DOHH2 (cell line): ENCODE data around the gene NGEF.

Experiments used
- H3F3A ChIP-seq: fragments of 200-600 bp; sonication (generic), shearing (Covaris generic); 2 replicates; pipeline ENCODE4 v1.6.0; 2016; ENCODE audit warnings: antibody characterized with exemption, mild to moderate bottlenecking; ENCODE audit not compliant: control insufficient read depth, insufficient read depth
- H3K27ac ChIP-seq: fragments of 200-600 bp; sonication (generic); 2 replicates; pipeline ENCODE4 v1.5.1; 2014; ENCODE audit warnings: low read depth, mild to moderate bottlenecking, low read length, moderate library complexity
- H3K27me3 ChIP-seq: fragments of 200-600 bp; sonication (generic); 2 replicates; pipeline ENCODE4 v1.6.1; 2014; ENCODE audit warnings: mild to moderate bottlenecking, low read length, mixed read lengths; ENCODE audit not compliant: control insufficient read depth
- H3K36me3 ChIP-seq: fragments of 200-600 bp; sonication (generic); 2 replicates; pipeline ENCODE4 v1.6.1; 2014; ENCODE audit warnings: mild to moderate bottlenecking, low read length, moderate library complexity, mixed read lengths; ENCODE audit not compliant: control insufficient read depth
- H3K4me1 ChIP-seq: fragments of 200-600 bp; sonication (generic); 2 replicates; pipeline ENCODE4 v1.6.1; 2014; ENCODE audit warnings: mild to moderate bottlenecking, low read length, mixed read lengths; ENCODE audit not compliant: control insufficient read depth
- H3K4me2 ChIP-seq: fragments of 200-600 bp; sonication (generic); 2 replicates; pipeline ENCODE4 v1.6.0; 2014; ENCODE audit warnings: mild to moderate bottlenecking, low read length, moderate library complexity
- H3K4me3 ChIP-seq: fragments of 200-600 bp; sonication (generic); 2 replicates; pipeline ENCODE4 v1.5.1; 2014; ENCODE audit warnings: mild to moderate bottlenecking, low read length, mixed read lengths
- H3K79me2 ChIP-seq: fragments of 200-600 bp; sonication (generic); 2 replicates; pipeline ENCODE4 v1.6.1; 2014; ENCODE audit warnings: mild to moderate bottlenecking, low read length, mixed read lengths; ENCODE audit not compliant: control insufficient read depth
- H3K9me2 ChIP-seq: fragments of 200-600 bp; sonication (generic); replicated peaks from 2 replicates; pipeline ENCODE4 v1.6.1; 2014; ENCODE audit warnings: mild to moderate bottlenecking, low read length, mixed read lengths; ENCODE audit not compliant: control insufficient read depth
- H3K9me3 ChIP-seq: fragments of 200-600 bp; sonication (generic); 2 replicates; pipeline ENCODE4 v1.6.1; 2014; ENCODE audit warnings: antibody characterized with exemption, low read length, mixed read lengths; ENCODE audit not compliant: control insufficient read depth, insufficient read depth
- H4K20me1 ChIP-seq: fragments of 200-600 bp; sonication (generic); 2 replicates; pipeline ENCODE4 v1.6.0; 2014; ENCODE audit warnings: low read depth, mild to moderate bottlenecking, antibody characterized with exemption, low read length, moderate library complexity; ENCODE audit not compliant: control insufficient read depth, insufficient read depth
- EZH2phosphoT487 ChIP-seq: fragments of 200-600 bp; sonication (generic); IDR thresholded peaks from 2 replicates; pipeline ENCODE4 v1.6.1; 2017; ENCODE audit warnings: borderline replicate concordance, mild to moderate bottlenecking, antibody characterized with exemption, low read length, moderate library complexity, mixed read lengths
- TF ChIP-seq, protein P1 (sequence below): fragments of 200-600 bp; sonication (generic); IDR thresholded peaks from one replicate; pipeline ENCODE4 v1.5.1; 2014; ENCODE audit warnings: antibody characterized with exemption, mild to moderate bottlenecking, low read depth, low read length; ENCODE audit not compliant: poor library complexity, severe bottlenecking

The NGEF gene

DNA sequence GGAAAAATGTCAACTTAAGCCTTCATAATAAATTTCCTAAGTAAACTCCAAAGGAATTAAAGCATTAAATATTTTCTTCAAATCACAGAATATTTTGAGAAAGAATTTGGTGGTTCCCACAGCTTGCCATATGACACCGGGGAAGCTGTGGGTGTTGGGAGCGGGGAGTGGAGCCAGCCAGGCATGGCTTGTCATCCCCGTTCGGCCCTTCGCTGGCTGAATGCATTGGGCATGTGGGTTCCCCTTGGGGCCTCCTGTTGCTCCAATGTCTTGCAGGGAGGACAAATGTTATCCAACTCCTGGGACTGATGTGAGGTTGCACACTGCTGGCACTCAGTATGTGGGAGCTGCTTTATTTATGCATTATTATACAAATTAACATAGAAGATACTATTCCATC lies 18.6 kb downstream of the NGEF start:
- no peaks in the 10 kb centered on the region for H3K4me1 ChIP-seq
- H3K36me3 ChIP-seq = no peaks in the 10 kb centered on the region
- no peak overlapping the region for H3K4me3 ChIP-seq
- TF ChIP-seq, protein P1, sequence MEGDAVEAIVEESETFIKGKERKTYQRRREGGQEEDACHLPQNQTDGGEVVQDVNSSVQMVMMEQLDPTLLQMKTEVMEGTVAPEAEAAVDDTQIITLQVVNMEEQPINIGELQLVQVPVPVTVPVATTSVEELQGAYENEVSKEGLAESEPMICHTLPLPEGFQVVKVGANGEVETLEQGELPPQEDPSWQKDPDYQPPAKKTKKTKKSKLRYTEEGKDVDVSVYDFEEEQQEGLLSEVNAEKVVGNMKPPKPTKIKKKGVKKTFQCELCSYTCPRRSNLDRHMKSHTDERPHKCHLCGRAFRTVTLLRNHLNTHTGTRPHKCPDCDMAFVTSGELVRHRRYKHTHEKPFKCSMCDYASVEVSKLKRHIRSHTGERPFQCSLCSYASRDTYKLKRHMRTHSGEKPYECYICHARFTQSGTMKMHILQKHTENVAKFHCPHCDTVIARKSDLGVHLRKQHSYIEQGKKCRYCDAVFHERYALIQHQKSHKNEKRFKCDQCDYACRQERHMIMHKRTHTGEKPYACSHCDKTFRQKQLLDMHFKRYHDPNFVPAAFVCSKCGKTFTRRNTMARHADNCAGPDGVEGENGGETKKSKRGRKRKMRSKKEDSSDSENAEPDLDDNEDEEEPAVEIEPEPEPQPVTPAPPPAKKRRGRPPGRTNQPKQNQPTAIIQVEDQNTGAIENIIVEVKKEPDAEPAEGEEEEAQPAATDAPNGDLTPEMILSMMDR = no peak
- TF ChIP-seq EZH2phosphoT487 = no peak
- no peaks in the 10 kb centered on the region for H4K20me1 ChIP-seq
- no peak overlapping the region for H3K27ac ChIP-seq
- no peak overlapping the region for H3K4me2 ChIP-seq
- peaks cover 10% of the 10 kb centered on the region for H3K27me3 ChIP-seq
- no peaks in the 10 kb centered on the region for H3K9me2 ChIP-seq
- H3K79me2 ChIP-seq = no peaks in the 10 kb centered on the region
- H3F3A ChIP-seq = no peaks in the 10 kb centered on the region
- H3K9me3 ChIP-seq = no peaks in the 10 kb centered on the region

DNA sequence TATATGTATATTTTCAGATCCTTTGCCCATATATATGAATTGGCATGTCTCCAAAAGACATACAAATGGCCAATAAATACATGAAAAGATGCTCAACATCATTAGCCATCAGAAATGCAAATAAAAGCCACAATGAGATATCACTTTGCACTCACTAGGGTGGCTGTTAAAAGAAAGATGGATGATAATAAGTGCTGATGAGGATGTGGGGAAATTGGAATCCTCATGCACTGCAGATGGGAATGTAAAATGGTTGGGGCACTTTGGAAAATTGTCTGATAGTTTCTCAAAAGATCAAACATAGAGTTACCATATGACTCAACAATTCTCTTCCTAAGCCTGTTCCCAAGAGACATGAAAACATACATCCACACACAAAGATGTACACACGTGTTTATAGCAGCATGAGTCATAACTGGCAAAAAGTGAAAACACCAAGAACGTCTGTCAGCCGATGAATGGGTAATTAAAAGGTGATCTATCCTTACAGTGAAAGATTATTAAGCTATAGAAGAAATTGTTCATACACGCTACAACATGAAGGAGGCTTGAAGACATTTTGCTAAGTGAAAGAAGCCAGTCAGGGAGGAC lies 19.7 kb downstream of the NGEF start:
- Histone ChIP-seq H3K9me2 (no peaks in the 10 kb centered on the region), H3F3A (no peaks in the 10 kb centered on the region), H3K4me2 (no peak overlapping the region), H3K4me3 (no peak overlapping the region), H3K27me3 (peaks cover 10% of the 10 kb centered on the region), H3K4me1 (no peaks in the 10 kb centered on the region), H4K20me1 (no peaks in the 10 kb centered on the region), H3K79me2 (no peaks in the 10 kb centered on the region), H3K36me3 (no peaks in the 10 kb centered on the region), H3K27ac (no peak overlapping the region), H3K9me3 (no peaks in the 10 kb centered on the region)
- TF ChIP-seq, protein P1 = no peak
- no peak for TF ChIP-seq EZH2phosphoT487

DNA sequence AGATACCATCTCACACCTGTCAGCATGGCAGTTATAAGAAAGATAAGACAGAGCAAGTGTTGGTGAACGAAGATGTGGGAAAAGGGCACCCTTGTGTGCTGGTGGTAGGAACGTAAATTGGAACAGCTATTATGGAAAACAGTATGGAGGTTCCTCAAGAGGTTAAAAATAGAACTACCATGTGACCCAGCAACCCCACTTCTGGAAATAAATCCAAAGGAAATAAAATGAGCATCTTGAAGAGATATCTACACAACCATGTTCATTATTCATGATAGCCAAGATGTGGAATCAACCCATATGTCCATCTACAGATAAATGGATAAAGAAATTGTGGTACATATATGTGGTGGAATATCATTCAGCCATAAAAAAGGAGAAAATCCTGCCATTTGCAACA lies 26.9 kb downstream of the NGEF start:
- Histone ChIP-seq H4K20me1 (no peaks in the 10 kb centered on the region), H3K4me3 (no peak overlapping the region), H3F3A (no peaks in the 10 kb centered on the region), H3K36me3 (no peaks in the 10 kb centered on the region), H3K9me2 (no peaks in the 10 kb centered on the region), H3K27ac (no peak overlapping the region), H3K9me3 (no peaks in the 10 kb centered on the region), H3K79me2 (no peaks in the 10 kb centered on the region), H3K27me3 (peaks cover 10% of the 10 kb centered on the region; the same call in 1 of the 2 replicates), H3K4me2 (no peak overlapping the region), H3K4me1 (no peaks in the 10 kb centered on the region)
- TF ChIP-seq, protein P1 = no peak
- TF ChIP-seq EZH2phosphoT487 = no peak
